Stimulated activated CD8-positive, alpha-beta memory T cell treated with anti-CD3 and anti-CD28 coated beads, Interleukin-7, amount 100 ng/mL, for 4 hours (primary cell): ENCODE data around the gene TAF12.
"Not testable (repeated sequence)": the region's sequence is repeated elsewhere in the genome, so short reads cannot be mapped to it uniquely, and the experiment has no call there.

Experiments
- DNase-seq, 2 donors: peaks; one replicate each; pipeline ENCODE4 v3.0.0-alpha.2; 2020; ENCODE audit warnings: low read depth in 2 of 2

The TAF12 gene

GRCh38 chr1:28582248-28582615 lies 60.6 kb downstream of the TAF12 start:
- no peak for DNase-seq

GRCh38 chr1:28581531-28582247 lies 61.2 kb downstream of the TAF12 start:
- DNase-seq, result peak; percentile 85 to 91

DNA sequence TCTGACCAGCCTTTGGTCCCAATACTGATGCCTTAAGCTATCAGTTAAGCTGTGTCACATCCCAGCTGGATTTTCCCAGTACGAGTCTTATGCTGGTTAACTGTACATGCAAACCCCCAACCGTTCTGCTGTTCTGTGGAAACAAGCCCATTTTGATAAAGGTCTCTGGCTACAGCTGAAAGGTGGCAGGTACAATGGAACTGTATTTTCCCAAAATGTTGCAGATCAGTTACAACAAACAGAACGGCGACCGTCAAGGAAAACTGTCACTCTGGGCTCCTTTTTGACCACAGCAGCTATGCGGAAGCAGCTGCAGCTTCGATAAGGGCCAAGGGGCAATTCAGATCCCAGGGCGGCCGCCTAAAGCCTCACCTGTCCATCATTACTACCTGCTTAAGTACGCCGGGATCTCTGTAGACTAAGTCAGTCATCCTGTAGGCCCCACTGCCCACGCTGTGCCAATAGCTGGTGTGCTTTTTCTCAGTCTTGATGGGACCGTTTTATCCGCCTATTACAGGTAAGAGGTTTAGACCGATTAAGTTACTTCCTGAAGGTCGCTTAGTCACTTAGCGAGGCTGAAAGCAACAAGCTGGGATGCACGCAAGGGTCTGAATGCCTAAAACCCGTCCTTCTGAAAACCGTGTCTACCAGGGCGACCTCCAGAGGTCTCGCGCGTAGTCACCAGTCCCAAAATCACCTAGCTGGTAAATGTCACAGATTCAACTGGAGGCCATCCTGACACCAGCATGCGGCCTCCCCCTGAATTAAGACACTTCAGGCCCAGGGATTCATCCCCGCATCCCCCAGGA lies 61.9 kb downstream of the TAF12 start:
- DNase-seq, result peak; percentile 46 to 47

- DNase-seq, result no peak
These were observed 63.5 kb downstream of the TAF12 start for GRCh38 chr1:28579401-28579800.

- DNase-seq, result no peak
These were observed 64.1 kb downstream of the TAF12 start for GRCh38 chr1:28578696-28579218.

GRCh38 chr1:28577738-28578536 lies 64.9 kb downstream of the TAF12 start:
- no peak for DNase-seq

DNA sequence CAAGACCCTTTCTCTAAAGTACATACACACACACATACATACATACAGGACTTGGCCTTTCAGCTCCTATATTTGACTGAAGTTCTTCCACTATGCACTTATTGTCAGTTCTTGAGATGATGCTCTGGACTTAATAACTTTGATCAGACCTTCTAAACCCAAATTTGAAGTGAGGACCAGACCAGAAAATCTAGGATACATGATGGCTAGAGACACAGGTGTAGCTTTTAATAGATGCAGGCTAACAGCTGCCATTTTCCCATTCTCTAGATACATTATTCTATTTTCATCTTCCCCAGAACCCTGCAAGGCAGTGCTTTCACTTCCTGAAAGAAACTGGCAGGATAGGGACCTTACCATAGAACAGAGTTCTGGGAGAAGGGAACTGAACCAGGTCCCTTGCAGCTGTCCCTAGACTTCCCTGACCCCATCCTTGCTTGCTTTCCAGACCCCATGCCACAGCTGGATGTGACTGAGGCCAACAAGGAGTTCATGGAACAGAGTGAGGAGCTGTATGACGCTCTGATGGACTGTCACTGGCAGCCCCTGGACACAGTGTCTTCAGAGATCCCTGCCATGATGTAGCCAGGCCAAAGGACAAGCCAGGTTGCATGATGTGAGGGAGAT lies 65.7 kb downstream of the TAF12 start:
- no peak for DNase-seq

- DNase-seq, result no peak
These were observed 69.3 kb downstream of the TAF12 start for GRCh38 chr1:28573564-28573963.

GRCh38 chr1:28572891-28573290 lies 70.0 kb downstream of the TAF12 start:
- DNase-seq, result not testable (repeated sequence)

- no peak for DNase-seq
These were observed 71.0 kb downstream of the TAF12 start for GRCh38 chr1:28571911-28572310.

- no peak for DNase-seq
These were observed 75.9 kb downstream of the TAF12 start for GRCh38 chr1:28566931-28567330.

- DNase-seq, result no peak
These were observed 77.1 kb downstream of the TAF12 start for GRCh38 chr1:28565726-28566125.

DNA sequence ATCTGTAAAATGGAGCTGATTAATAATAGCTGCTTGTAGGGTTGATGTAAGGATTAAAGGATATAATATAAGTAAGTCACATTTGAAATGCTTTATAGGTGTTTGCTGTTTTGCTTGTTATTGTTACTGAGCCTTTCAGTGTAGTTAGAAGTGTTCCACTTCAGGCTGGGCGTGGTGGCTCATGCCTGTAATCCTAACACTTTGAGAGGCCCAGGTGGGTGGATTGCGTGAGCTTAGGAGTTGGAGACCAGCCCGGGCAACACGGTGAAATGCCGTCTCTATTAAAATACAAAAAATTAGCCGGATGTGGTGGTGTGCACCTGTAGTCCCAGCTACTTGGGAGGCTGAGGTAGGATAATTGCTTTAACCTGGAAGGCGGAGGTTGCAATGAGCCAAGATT lies 77.8 kb downstream of the TAF12 start:
- no peak for DNase-seq

- no peak for DNase-seq
These were observed 78.6 kb downstream of the TAF12 start for GRCh38 chr1:28564310-28564709.

DNA sequence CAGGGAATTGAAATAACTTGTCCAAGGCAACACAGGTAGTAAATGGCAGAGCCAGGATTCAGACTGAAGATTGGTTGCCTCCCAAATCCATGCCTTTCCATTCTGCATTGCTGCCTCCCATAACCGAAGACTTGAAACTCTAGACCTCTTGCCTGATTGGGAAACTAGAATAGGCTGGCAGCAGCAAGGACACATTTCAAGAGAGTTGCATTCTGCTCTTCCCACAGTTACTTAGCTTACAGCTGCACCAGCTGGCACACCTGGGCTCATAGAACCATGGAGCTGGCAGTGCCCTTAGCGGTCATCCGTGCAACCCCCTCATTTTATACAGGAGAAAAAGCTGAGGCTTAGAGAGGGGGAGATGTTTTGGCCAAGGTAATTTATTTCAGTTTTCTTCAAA lies 82.0 kb downstream of the TAF12 start:
- no peak for DNase-seq
